H1 (cell line): ENCODE results near the gene CHST13.

Experiments used
- BRCA1 ChIP-seq: IDR thresholded peaks from 2 replicates; pipeline ENCODE4 v1.6.1; 2012; ENCODE audit warnings: low read depth, low read length, improper control_type of control experiment
- CEBPB ChIP-seq: IDR thresholded peaks from 2 replicates; pipeline ENCODE4 v1.6.1; 2012; ENCODE audit warnings: low read depth, low read length
- POLR2A ChIP-seq, 2 experiments: IDR thresholded peaks; 1 replicate in 1 of 2; 2 replicates in 1 of 2; pipeline ENCODE4 v1.6.1; 2011; ENCODE audit warnings: low read depth in 2 of 2, low read length in 2 of 2, mild to moderate bottlenecking in 2 of 2; ENCODE audit errors: control extremely low read depth in 1 of 2
- RFX5 ChIP-seq: IDR thresholded peaks from 2 replicates; pipeline ENCODE4 v1.6.1; 2011; ENCODE audit warnings: low read depth, low read length, improper control_type of control experiment, borderline replicate concordance
- TF ChIP-seq, protein P1 (sequence below), 3 experiments: IDR thresholded peaks; 1 replicate in 2 of 3; 2 replicates in 1 of 3; pipeline versions ENCODE4 v1.5.1 to v1.6.1; 2011; ENCODE audit warnings: low read length in 3 of 3, mild to moderate bottlenecking in 3 of 3, inconsistent platforms in 2 of 3, low read depth in 1 of 3, moderate library complexity in 1 of 3; ENCODE audit not compliant: insufficient read depth in 1 of 3; ENCODE audit errors: control extremely low read depth in 1 of 3

DNA sequence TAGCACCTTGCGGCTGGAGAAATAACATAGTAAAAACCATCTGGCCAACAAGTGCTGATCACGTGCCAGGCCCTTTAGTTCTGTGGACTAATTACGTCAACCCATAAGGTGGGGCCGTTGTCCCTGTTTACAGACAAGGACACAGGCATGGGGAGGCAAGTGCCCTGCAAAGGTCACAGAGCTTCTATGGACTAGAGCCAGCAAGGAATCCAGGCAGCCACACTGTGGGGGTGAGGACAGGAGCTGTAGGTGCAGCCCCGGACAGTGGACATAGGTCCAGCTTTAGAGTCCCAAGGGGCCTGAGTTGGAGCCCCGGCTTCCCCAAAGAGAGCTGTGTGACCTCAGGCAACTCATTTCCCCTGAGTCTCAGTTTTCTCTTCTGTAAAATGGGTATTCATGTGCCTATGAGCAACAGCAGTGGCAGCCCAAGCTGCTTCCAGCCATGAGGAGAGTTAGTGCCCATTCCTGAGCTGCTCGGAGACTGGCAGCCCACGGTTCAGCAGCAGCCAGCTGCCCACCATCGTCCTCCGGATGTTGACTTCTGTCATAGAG, 13.9 kb downstream of the CHST13 start:
- TF ChIP-seq POLR2A (IDR thresholded peaks at IDR 0.05; ENCODE audit: control extremely low read depth in 1 of 2, low read depth in 2 of 2, low read length in 2 of 2), result no peak
- TF ChIP-seq BRCA1, result no peak
- TF ChIP-seq, protein P1, sequence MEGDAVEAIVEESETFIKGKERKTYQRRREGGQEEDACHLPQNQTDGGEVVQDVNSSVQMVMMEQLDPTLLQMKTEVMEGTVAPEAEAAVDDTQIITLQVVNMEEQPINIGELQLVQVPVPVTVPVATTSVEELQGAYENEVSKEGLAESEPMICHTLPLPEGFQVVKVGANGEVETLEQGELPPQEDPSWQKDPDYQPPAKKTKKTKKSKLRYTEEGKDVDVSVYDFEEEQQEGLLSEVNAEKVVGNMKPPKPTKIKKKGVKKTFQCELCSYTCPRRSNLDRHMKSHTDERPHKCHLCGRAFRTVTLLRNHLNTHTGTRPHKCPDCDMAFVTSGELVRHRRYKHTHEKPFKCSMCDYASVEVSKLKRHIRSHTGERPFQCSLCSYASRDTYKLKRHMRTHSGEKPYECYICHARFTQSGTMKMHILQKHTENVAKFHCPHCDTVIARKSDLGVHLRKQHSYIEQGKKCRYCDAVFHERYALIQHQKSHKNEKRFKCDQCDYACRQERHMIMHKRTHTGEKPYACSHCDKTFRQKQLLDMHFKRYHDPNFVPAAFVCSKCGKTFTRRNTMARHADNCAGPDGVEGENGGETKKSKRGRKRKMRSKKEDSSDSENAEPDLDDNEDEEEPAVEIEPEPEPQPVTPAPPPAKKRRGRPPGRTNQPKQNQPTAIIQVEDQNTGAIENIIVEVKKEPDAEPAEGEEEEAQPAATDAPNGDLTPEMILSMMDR (IDR thresholded peaks at IDR 0.05; ENCODE audit: control extremely low read depth in 1 of 3, insufficient read depth in 1 of 3, low read depth in 1 of 3, low read length in 3 of 3), result no peak
- TF ChIP-seq CEBPB, result no peak
- TF ChIP-seq RFX5, result no peak
